GM23248 (cell line): ENCODE data around the gene SLC25A11. TPM values are rescaled to one million over a fixed set of nuclear protein-coding genes. Genes with fewer than 3 reads are reported as not detected.

Source experiments
- DNase-seq: peaks from one replicate; pipeline ENCODE4 v3.0.0-alpha.2; 2015
- H2AFZ ChIP-seq: fragments of 200-600 bp; sonication (generic); 2 replicates; pipeline ENCODE4 v1.6.1; 2016; ENCODE audit warnings: antibody characterized with exemption
- H3F3A ChIP-seq: fragments of 200-600 bp; sonication (generic); 2 replicates; pipeline ENCODE4 v1.6.1; 2016; ENCODE audit warnings: mild to moderate bottlenecking, antibody characterized with exemption, mixed run types; ENCODE audit not compliant: insufficient read depth
- H3K27ac ChIP-seq: fragments of 200-600 bp; sonication (generic); 2 replicates; pipeline ENCODE4 v1.5.1; 2016; ENCODE audit warnings: mild to moderate bottlenecking
- H3K27me3 ChIP-seq: fragments of 200-600 bp; sonication (generic); replicated peaks from 2 replicates; pipeline ENCODE4 v1.6.1; 2016; ENCODE audit warnings: mild to moderate bottlenecking; ENCODE audit not compliant: insufficient read depth
- H3K36me3 ChIP-seq: fragments of 200-600 bp; sonication (generic); 2 replicates; pipeline ENCODE4 v1.6.1; 2016; ENCODE audit warnings: low read depth, mild to moderate bottlenecking
- H3K4me1 ChIP-seq: fragments of 200-600 bp; sonication (generic); 2 replicates; pipeline ENCODE4 v1.6.1; 2016; ENCODE audit warnings: mild to moderate bottlenecking; ENCODE audit not compliant: insufficient read depth
- H3K4me2 ChIP-seq: fragments of 200-600 bp; sonication (generic); one replicate; pipeline ENCODE4 v1.6.1; 2016; ENCODE audit warnings: mild to moderate bottlenecking; ENCODE audit not compliant: unreplicated experiment
- H3K4me3 ChIP-seq: fragments of 200-600 bp; sonication (generic); 2 replicates; pipeline ENCODE4 v1.5.1; 2016; ENCODE audit warnings: mild to moderate bottlenecking
- H3K79me2 ChIP-seq: fragments of 200-600 bp; sonication (generic); 2 replicates; pipeline ENCODE4 v1.6.1; 2016; ENCODE audit warnings: mild to moderate bottlenecking; ENCODE audit not compliant: insufficient read depth
- H3K9ac ChIP-seq: fragments of 200-600 bp; sonication (generic); 2 replicates; pipeline ENCODE4 v1.6.1; 2016; ENCODE audit warnings: mild to moderate bottlenecking
- H3K9me2 ChIP-seq: fragments of 200-600 bp; sonication (generic); 2 replicates; pipeline ENCODE4 v1.6.1; 2016; ENCODE audit warnings: mixed run types, mild to moderate bottlenecking, moderate library complexity; ENCODE audit not compliant: insufficient read depth
- H3K9me3 ChIP-seq: fragments of 200-600 bp; sonication (generic); one replicate; pipeline ENCODE4 v1.6.1; 2017; ENCODE audit warnings: low read depth
- H4K20me1 ChIP-seq: fragments of 200-600 bp; sonication (generic); 2 replicates; pipeline ENCODE4 v1.6.0; 2016; ENCODE audit not compliant: insufficient read depth
- EZH2 ChIP-seq: fragments of 200-600 bp; sonication (generic); IDR thresholded peaks from 2 replicates; pipeline ENCODE4 v1.6.1; 2018; ENCODE audit warnings: antibody characterized with exemption, mild to moderate bottlenecking; ENCODE audit not compliant: insufficient read depth, poor library complexity, severe bottlenecking
- EZH2phosphoT487 ChIP-seq: fragments of 200-600 bp; sonication (generic); IDR thresholded peaks from 2 replicates; pipeline ENCODE4 v1.6.1; 2018; ENCODE audit warnings: antibody characterized with exemption, moderate library complexity, mild to moderate bottlenecking, low read depth; ENCODE audit not compliant: insufficient read depth
- WGBS, 2 experiments: methylation state at CpG; one replicate each; pipeline ENCODE4 v1.1.6; 2015 to 2017; ENCODE audit warnings: low lambda C conversion rate in 2 of 2, low coverage in 1 of 2; ENCODE audit errors: missing lambda C conversion rate in 2 of 2; 5-methylcytosine and 5-hydroxymethylcytosine counted together
- in situ Hi-C: fragments of 300-500 bp; cut with MboI; formaldehyde crosslinking; loops from 2 replicates; pipeline ENCODE4 v1.15.0; 2020
- polyA plus RNA-seq: library from polyadenylated mRNA; unstranded; fragments of >200 nt; fragmentation: Nextera tagmentation; extraction: Ambion mirVana; gene quantifications from 2 replicates; pipeline ENCODE4 v1.2.1, GENCODE V29; 2016
- total RNA-seq: library from RNA; depleted of rRNA; stranded (reverse); fragments of >200 nt; shearing (Covaris generic); gene quantifications from 2 replicates; pipeline ENCODE4 v1.2.3, GENCODE V29; 2014

Gene SLC25A11
- total and polyA plus RNA-seq, 2 experiments from 2014 or later: 68.5 to 71.4 TPM

GRCh38 chr17:4945176-4945943 lies 5.5 kb upstream of the SLC25A11 start:
- peak; percentile 96 for DNase-seq
- H3F3A ChIP-seq: peaks cover 59% of the 10 kb centered on the region
- H3K9me3 ChIP-seq: no peaks in the 10 kb centered on the region
- peak overlapping the region; percentile 91 for H3K27ac ChIP-seq
- 21 to 23% methylated on average over 7 of the region's 7 CpGs for WGBS, 2 experiments
- in situ Hi-C loops: no loop called here
- H3K9me2 ChIP-seq: no peaks in the 10 kb centered on the region
- peak overlapping the region; percentile 95 for H3K4me2 ChIP-seq
- peaks cover 6% of the 10 kb centered on the region; the same call in 1 of the 2 replicates for H4K20me1 ChIP-seq
- no peaks in the 10 kb centered on the region for H3K27me3 ChIP-seq
- peaks cover 78% of the 10 kb centered on the region for H3K79me2 ChIP-seq
- no peak for TF ChIP-seq EZH2phosphoT487
- TF ChIP-seq EZH2: no peak
- H3K4me3 ChIP-seq: peak overlapping the region; percentile 93
- peaks cover 23% of the 10 kb centered on the region for H3K4me1 ChIP-seq
- peaks cover 11% of the 10 kb centered on the region for H3K36me3 ChIP-seq
- H2AFZ ChIP-seq: no peak overlapping the region
- H3K9ac ChIP-seq: peak overlapping the region; percentile 83

- peak overlapping the region; percentile 93 for H3K4me3 ChIP-seq
- peak overlapping the region; percentile 83 for H3K9ac ChIP-seq
- in situ Hi-C loops: no loop called here
- peaks cover 6% of the 10 kb centered on the region; the same call in 1 of the 2 replicates for H4K20me1 ChIP-seq
- peak overlapping the region; percentile 91 for H3K27ac ChIP-seq
- no peak for TF ChIP-seq EZH2
- TF ChIP-seq EZH2phosphoT487: no peak
- H3K79me2 ChIP-seq: peaks cover 78% of the 10 kb centered on the region
- H3K4me1 ChIP-seq: peaks cover 23% of the 10 kb centered on the region
- peak overlapping the region; percentile 57 for H3K4me2 ChIP-seq
- no peak for DNase-seq
- no peaks in the 10 kb centered on the region for H3K9me3 ChIP-seq
- peaks cover 11% of the 10 kb centered on the region for H3K36me3 ChIP-seq
- 67 to 77% methylated on average over 8 of the region's 8 CpGs for WGBS, 2 experiments
- H2AFZ ChIP-seq: no peak overlapping the region
- peaks cover 60% of the 10 kb centered on the region for H3F3A ChIP-seq
- no peaks in the 10 kb centered on the region for H3K9me2 ChIP-seq
- H3K27me3 ChIP-seq: no peaks in the 10 kb centered on the region
These were observed 4.8 kb upstream of the SLC25A11 start for GRCh38 chr17:4944554-4945175.

- Histone ChIP-seq H3K36me3 (peaks cover 11% of the 10 kb centered on the region), H3K9ac (peak overlapping the region; percentile 83), H4K20me1 (peaks cover 6% of the 10 kb centered on the region; the same call in 1 of the 2 replicates), H3K27me3 (no peaks in the 10 kb centered on the region), H3K9me3 (no peaks in the 10 kb centered on the region), H3K4me3 (no peak overlapping the region), H2AFZ (no peak overlapping the region), H3K9me2 (no peaks in the 10 kb centered on the region), H3K27ac (peak overlapping the region; percentile 91), H3K79me2 (peaks cover 81% of the 10 kb centered on the region), H3K4me1 (peaks cover 23% of the 10 kb centered on the region), H3K4me2 (no peak overlapping the region), H3F3A (peaks cover 60% of the 10 kb centered on the region)
- WGBS, 2 experiments: 52 to 74% methylated on average over 3 of the region's 3 CpGs
- in situ Hi-C loops: no loop called here
- DNase-seq: no peak
- TF ChIP-seq EZH2 (no peak), EZH2phosphoT487 (no peak)
These were observed 4.3 kb upstream of the SLC25A11 start for GRCh38 chr17:4944163-4944553.

GRCh38 chr17:4942760-4943508 lies 3.1 kb upstream of the SLC25A11 start:
- H3K9ac ChIP-seq: peak overlapping the region; percentile 94; the same call in 1 of the 2 replicates
- H2AFZ ChIP-seq: no peak overlapping the region
- DNase-seq: peak; percentile 25
- in situ Hi-C loops: no loop called here
- no peaks in the 10 kb centered on the region for H3K9me3 ChIP-seq
- peaks cover 29% of the 10 kb centered on the region for H3K4me1 ChIP-seq
- H3K4me2 ChIP-seq: no peak overlapping the region
- H4K20me1 ChIP-seq: peaks cover 6% of the 10 kb centered on the region; the same call in 1 of the 2 replicates
- no peaks in the 10 kb centered on the region for H3K9me2 ChIP-seq
- H3K27ac ChIP-seq: peak overlapping the region; percentile 91
- H3K4me3 ChIP-seq: no peak overlapping the region
- WGBS, 2 experiments: 74 to 76% methylated on average over 13 of the region's 13 CpGs
- H3K79me2 ChIP-seq: peaks cover 90% of the 10 kb centered on the region
- peaks cover 11% of the 10 kb centered on the region for H3K36me3 ChIP-seq
- H3F3A ChIP-seq: peaks cover 60% of the 10 kb centered on the region
- TF ChIP-seq EZH2 (no peak), EZH2phosphoT487 (no peak)
- no peaks in the 10 kb centered on the region for H3K27me3 ChIP-seq
